Measurements from ENCODE around the gene P3H2.

The P3H2 gene

GRCh38 chr3:189988854-189989253 lies 131.8 kb downstream of the P3H2 start:
- no peak overlapping the region for H3K4me3 Mint-ChIP-seq
- no peaks in the 10 kb centered on the region for H3K9me3 Mint-ChIP-seq
- H3K4me1 Mint-ChIP-seq, result peaks cover 4% of the 10 kb centered on the region
- no peaks in the 10 kb centered on the region for H3K27me3 Mint-ChIP-seq (ENCODE audit: low read depth)
- H3K27ac Mint-ChIP-seq, result no peak overlapping the region
- TF ChIP-seq CTCF (IDR thresholded peaks at IDR 0.05; ENCODE audit: unreplicated experiment in 3 of 3), result no peak
- H3K36me3 Mint-ChIP-seq (ENCODE audit: low read depth), result peaks cover 64% of the 10 kb centered on the region

GRCh38 chr3:189988322-189988721 lies 132.4 kb downstream of the P3H2 start:
- H3K4me3 Mint-ChIP-seq, result no peak overlapping the region

GRCh38 chr3:189985948-189986347 lies 134.7 kb downstream of the P3H2 start:
- no peak for TF ChIP-seq CTCF (IDR thresholded peaks at IDR 0.05; ENCODE audit: unreplicated experiment in 3 of 3)
- no peak overlapping the region for H3K27ac Mint-ChIP-seq
- H3K36me3 Mint-ChIP-seq (ENCODE audit: low read depth), result peaks cover 66% of the 10 kb centered on the region
- peaks cover 23% of the 10 kb centered on the region for H3K4me1 Mint-ChIP-seq
- H3K27me3 Mint-ChIP-seq (ENCODE audit: low read depth), result no peaks in the 10 kb centered on the region
- H3K4me3 Mint-ChIP-seq, result no peak overlapping the region
- H3K9me3 Mint-ChIP-seq, result no peaks in the 10 kb centered on the region

More at GRCh38 chr3:189988322-189988721, 132.4 kb downstream of the P3H2 start:
- H3K36me3 Mint-ChIP-seq (ENCODE audit: low read depth), result peaks cover 69% of the 10 kb centered on the region
- peaks cover 6% of the 10 kb centered on the region for H3K4me1 Mint-ChIP-seq
- H3K27ac Mint-ChIP-seq, result no peak overlapping the region
- no peak for TF ChIP-seq CTCF (IDR thresholded peaks at IDR 0.05; ENCODE audit: unreplicated experiment in 3 of 3)
- no peaks in the 10 kb centered on the region for H3K27me3 Mint-ChIP-seq (ENCODE audit: low read depth)
- no peaks in the 10 kb centered on the region for H3K9me3 Mint-ChIP-seq

- Mint-ChIP-seq H3K4me1 (peaks cover 21% of the 10 kb centered on the region), H3K9me3 (no peaks in the 10 kb centered on the region), H3K36me3 (ENCODE audit: low read depth) (peaks cover 63% of the 10 kb centered on the region), H3K27ac (no peak overlapping the region), H3K27me3 (ENCODE audit: low read depth) (no peaks in the 10 kb centered on the region), H3K4me3 (no peak overlapping the region)
- TF ChIP-seq CTCF (IDR thresholded peaks at IDR 0.05; ENCODE audit: unreplicated experiment in 3 of 3), result no peak
Measured at GRCh38 chr3:189983612-189984011, 137.1 kb downstream of the P3H2 start.

- Mint-ChIP-seq H3K27me3 (ENCODE audit: low read depth) (no peaks in the 10 kb centered on the region), H3K27ac (peak overlapping the region; percentile 43 to 51 (median 50)), H3K4me1 (peaks cover 18% of the 10 kb centered on the region), H3K4me3 (no peak overlapping the region), H3K36me3 (ENCODE audit: low read depth) (peaks cover 68% of the 10 kb centered on the region), H3K9me3 (no peaks in the 10 kb centered on the region)
- no peak for TF ChIP-seq CTCF (IDR thresholded peaks at IDR 0.05; ENCODE audit: unreplicated experiment in 3 of 3)
Measured at GRCh38 chr3:189982321-189982945, 138.3 kb downstream of the P3H2 start.

GRCh38 chr3:189981668-189982067 lies 139.0 kb downstream of the P3H2 start:
- peaks cover 69% of the 10 kb centered on the region for H3K36me3 Mint-ChIP-seq (ENCODE audit: low read depth)
- TF ChIP-seq CTCF (IDR thresholded peaks at IDR 0.05; ENCODE audit: unreplicated experiment in 3 of 3), result no peak
- H3K27me3 Mint-ChIP-seq (ENCODE audit: low read depth), result no peaks in the 10 kb centered on the region
- peak overlapping the region; percentile 43 to 58 (median 51) for H3K27ac Mint-ChIP-seq
- H3K4me1 Mint-ChIP-seq, result peaks cover 18% of the 10 kb centered on the region
- H3K9me3 Mint-ChIP-seq, result no peaks in the 10 kb centered on the region
- no peak overlapping the region for H3K4me3 Mint-ChIP-seq
